Astrocyte of the cerebellum (primary cell): ENCODE measurements around the gene HHAT.

Source experiments
- DNase-seq: peaks from one replicate; pipeline ENCODE4 v3.0.0-alpha.2; 2011; ENCODE audit warnings: low read depth
- H3K4me3 ChIP-seq: 2 replicates; pipeline ENCODE4 v1.5.1; 2011; ENCODE audit warnings: mild to moderate bottlenecking, low read depth, low read length, moderate library complexity
- in situ Hi-C: cut with HindIII; loops from 2 replicates; pipeline ENCODE4 v1.10.0; 2017; ENCODE audit warnings: low sequenced_read_pairs
- TF ChIP-seq, protein P1 (sequence below): IDR thresholded peaks from 2 replicates; pipeline ENCODE4 v1.5.1; 2012; ENCODE audit warnings: low read length, low read depth, moderate library complexity, mild to moderate bottlenecking; ENCODE audit errors: missing control alignments

The HHAT gene

DNA sequence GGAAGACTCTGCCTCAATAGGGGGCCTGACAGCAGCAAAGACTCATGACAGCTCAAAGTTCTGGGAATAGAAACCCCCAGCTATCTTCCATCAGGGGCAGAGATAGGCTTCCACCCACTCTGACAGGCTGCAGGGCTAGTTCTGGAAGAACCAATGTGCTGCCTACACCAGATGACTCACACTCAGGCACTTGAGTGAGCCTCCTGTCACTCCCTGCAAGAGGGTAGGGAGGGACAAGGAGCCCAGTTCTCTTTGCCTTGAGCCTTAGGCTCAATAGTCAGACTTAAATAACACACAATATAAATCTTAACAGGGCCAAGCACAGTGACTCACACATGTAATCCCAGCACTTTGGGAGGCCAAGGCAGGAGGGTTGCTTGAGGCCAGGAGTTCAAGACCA, 386.4 kb downstream of the HHAT start:
- TF ChIP-seq, protein P1, sequence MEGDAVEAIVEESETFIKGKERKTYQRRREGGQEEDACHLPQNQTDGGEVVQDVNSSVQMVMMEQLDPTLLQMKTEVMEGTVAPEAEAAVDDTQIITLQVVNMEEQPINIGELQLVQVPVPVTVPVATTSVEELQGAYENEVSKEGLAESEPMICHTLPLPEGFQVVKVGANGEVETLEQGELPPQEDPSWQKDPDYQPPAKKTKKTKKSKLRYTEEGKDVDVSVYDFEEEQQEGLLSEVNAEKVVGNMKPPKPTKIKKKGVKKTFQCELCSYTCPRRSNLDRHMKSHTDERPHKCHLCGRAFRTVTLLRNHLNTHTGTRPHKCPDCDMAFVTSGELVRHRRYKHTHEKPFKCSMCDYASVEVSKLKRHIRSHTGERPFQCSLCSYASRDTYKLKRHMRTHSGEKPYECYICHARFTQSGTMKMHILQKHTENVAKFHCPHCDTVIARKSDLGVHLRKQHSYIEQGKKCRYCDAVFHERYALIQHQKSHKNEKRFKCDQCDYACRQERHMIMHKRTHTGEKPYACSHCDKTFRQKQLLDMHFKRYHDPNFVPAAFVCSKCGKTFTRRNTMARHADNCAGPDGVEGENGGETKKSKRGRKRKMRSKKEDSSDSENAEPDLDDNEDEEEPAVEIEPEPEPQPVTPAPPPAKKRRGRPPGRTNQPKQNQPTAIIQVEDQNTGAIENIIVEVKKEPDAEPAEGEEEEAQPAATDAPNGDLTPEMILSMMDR = no peak
- in situ Hi-C loops = no loop called here

DNA sequence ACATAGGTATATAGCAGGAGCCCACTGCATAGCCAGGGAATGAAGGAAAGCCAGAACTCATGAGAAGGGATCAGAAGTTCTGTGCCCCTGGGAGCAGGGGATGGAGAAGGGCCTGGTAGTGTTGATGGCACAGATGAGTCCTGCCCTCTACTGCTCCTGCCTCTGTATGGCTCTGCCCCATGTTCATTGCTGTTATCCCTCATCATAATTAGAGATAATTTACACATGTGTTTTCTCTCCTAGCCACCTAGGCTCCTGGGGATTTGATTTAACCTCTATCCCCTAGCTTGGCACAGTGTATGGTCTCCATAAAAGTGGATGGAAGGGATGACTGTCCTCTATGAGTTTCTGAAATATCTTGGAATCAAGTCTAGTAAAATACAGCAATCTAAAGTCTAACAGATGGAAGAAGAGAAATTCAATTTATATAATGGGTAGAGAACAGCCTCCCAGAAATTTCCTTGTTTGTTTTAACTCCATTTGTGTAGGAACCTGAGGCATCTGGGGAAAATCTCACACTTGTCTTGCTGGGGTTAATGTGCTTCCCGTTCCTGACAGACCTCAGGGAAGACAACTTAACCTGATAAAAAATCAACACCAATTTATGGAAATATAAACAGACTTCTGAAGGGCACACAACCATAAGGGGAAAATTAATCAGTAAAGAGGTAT, 393.8 kb downstream of the HHAT start:
- TF ChIP-seq, protein P1 = no peak
- in situ Hi-C loops = no loop called here
- DNase-seq = no peak
- H3K4me3 ChIP-seq = no peak overlapping the region

More for the DNA sequence above, 386.4 kb downstream of the HHAT start:
- DNase-seq = no peak
- no peak overlapping the region for H3K4me3 ChIP-seq

DNA sequence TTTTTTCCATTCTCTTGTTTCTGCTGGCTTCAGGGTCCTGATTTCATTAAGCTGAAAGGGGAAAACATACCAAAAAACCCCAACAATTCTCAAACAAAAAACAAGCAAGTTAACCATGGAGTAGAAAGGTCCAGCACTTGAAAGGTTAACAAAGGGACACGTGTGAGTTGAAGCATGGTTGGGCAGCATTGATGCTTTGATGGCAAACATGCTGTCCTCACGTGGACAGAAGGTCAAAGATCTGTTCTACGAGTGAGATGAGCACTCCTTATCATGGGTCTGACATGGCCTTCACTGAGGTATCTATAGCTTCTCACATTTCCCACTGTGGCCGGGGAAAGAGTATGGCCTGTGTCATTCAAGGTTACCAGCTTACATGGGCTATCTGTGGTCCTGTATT, 394.9 kb downstream of the HHAT start:
- in situ Hi-C loops = no loop called here
- DNase-seq = no peak
- TF ChIP-seq, protein P1 = no peak
- H3K4me3 ChIP-seq = no peak overlapping the region

DNA sequence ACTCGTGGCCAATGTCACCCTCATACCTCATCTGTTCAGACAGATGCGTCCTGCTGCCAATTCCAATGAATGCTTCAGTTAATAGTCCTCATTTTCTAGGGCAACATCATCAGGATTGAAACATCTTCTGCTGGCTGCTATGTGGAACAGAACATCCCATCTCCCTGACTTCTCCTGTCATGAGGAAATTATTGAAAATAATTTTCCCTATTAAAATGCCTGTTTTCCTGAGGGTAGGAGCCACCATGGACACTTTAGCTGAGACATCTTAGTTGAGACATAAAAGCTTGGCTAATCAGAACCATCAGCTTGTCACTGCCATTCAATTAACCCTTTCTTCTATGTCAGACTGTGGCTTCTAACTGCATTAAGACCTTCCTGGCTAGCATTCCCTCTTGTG, 396.1 kb downstream of the HHAT start:
- no peak overlapping the region for H3K4me3 ChIP-seq
- in situ Hi-C loops = no loop called here
- TF ChIP-seq, protein P1 = no peak
- DNase-seq = no peak
